MM.1S (cell line): ENCODE measurements around the gene ZXDC.

Experiments
- DNase-seq: peaks from one replicate; pipeline ENCODE4 v3.0.0-alpha.2; 2015
- H2AFZ ChIP-seq: fragments of 300-600 bp; sonication (generic); 2 replicates; pipeline ENCODE4 v1.6.0; 2016; ENCODE audit warnings: antibody characterized with exemption, low read length
- H3F3A ChIP-seq: fragments of 300-600 bp; sonication (generic); 2 replicates; pipeline ENCODE4 v1.6.1; 2016; ENCODE audit warnings: mild to moderate bottlenecking, antibody characterized with exemption, low read length, moderate library complexity, mixed read lengths; ENCODE audit not compliant: insufficient read depth
- H3K27ac ChIP-seq: fragments of 300-600 bp; sonication (generic); 2 replicates; pipeline ENCODE4 v1.5.1; 2016; ENCODE audit warnings: mild to moderate bottlenecking, low read length
- H3K27me3 ChIP-seq: fragments of 300-600 bp; sonication (generic); replicated peaks from 2 replicates; pipeline ENCODE4 v1.6.0; 2016; ENCODE audit warnings: low read length; ENCODE audit not compliant: insufficient read depth
- H3K36me3 ChIP-seq: fragments of 300-600 bp; sonication (generic); replicated peaks from 2 replicates; pipeline ENCODE4 v1.6.1; 2016; ENCODE audit warnings: mild to moderate bottlenecking, low read length, mixed read lengths; ENCODE audit not compliant: insufficient read depth
- H3K4me1 ChIP-seq: fragments of 300-600 bp; sonication (generic); 2 replicates; pipeline ENCODE4 v1.6.1; 2016; ENCODE audit warnings: low read length, mixed read lengths
- H3K4me2 ChIP-seq: fragments of 300-600 bp; sonication (generic); 2 replicates; pipeline ENCODE4 v1.6.0; 2016; ENCODE audit warnings: low read depth, low read length
- H3K4me3 ChIP-seq: fragments of 300-600 bp; sonication (generic); 2 replicates; pipeline ENCODE4 v1.5.1; 2016; ENCODE audit warnings: low read length, mixed read lengths
- H3K79me2 ChIP-seq: fragments of 300-600 bp; sonication (generic); 2 replicates; pipeline ENCODE4 v1.6.1; 2016; ENCODE audit warnings: mixed run types, low read length, mixed read lengths
- H3K9ac ChIP-seq: fragments of 300-600 bp; sonication (generic); 2 replicates; pipeline ENCODE4 v1.6.1; 2016; ENCODE audit warnings: low read length, mixed read lengths
- H3K9me2 ChIP-seq: fragments of 300-600 bp; sonication (generic); replicated peaks from 2 replicates; pipeline ENCODE4 v1.6.1; 2016; ENCODE audit warnings: mild to moderate bottlenecking, low read length, mixed read lengths; ENCODE audit not compliant: insufficient read depth
- H3K9me3 ChIP-seq: fragments of 300-600 bp; sonication (generic); replicated peaks from 2 replicates; pipeline ENCODE4 v1.6.1; 2016; ENCODE audit warnings: mild to moderate bottlenecking, low read length, mixed read lengths; ENCODE audit not compliant: insufficient read depth
- H4K20me1 ChIP-seq: fragments of 300-600 bp; sonication (generic); 2 replicates; pipeline ENCODE4 v1.6.1; 2016; ENCODE audit warnings: mild to moderate bottlenecking, low read length, moderate library complexity, mixed read lengths; ENCODE audit not compliant: insufficient read depth
- EZH2 ChIP-seq: fragments of 300-600 bp; sonication (generic); optimal IDR thresholded peaks from 2 replicates; pipeline ENCODE3; 2017; ENCODE audit warnings: low read depth, mild to moderate bottlenecking, antibody characterized with exemption, low read length, mixed read lengths
- EZH2phosphoT487 ChIP-seq: fragments of 300-600 bp; sonication (generic); IDR thresholded peaks from 2 replicates; pipeline ENCODE4 v1.6.1; 2018; ENCODE audit warnings: antibody characterized with exemption, low read length
- TF ChIP-seq, protein P1 (sequence below): fragments of 300-600 bp; sonication (generic); IDR thresholded peaks from 2 replicates; pipeline ENCODE4 v1.5.1; 2016; ENCODE audit warnings: antibody characterized with exemption, low read length, mixed read lengths

ZXDC gene

DNA sequence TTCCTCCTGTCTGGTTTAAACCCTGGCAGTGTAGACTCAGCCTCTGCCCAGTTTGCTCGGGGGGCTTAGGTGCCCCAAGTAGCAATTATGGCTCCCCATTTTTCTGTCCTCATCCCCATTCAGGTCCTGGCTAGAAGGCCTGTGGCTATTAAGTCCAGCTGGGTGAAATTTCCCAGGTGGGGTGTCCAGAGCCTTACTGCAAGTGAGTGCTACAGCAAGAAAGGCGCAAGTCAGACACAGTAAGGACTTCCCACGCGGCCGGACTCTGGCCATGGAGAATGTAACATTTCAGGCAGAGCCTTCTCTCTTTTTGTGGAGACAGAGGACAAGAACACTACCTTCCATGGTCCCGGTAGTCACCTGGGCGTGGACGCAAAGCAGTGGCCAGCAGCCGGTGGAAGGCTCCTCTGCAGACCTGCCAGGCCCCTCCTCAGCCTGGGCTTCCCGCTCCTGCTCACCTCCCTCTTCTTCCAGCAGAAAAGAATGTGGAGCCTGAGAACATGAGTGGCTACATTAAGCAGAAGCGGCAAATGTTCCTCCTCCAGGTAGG lies 57.6 kb downstream of the ZXDC start:
- Histone ChIP-seq H3K36me3 (no peaks in the 10 kb centered on the region), H2AFZ (no peak overlapping the region), H3K4me1 (0 out of 2 replicates have a peak, but pooled peaks cover 3% of the 10 kb centered on the region), H3K9me3 (no peaks in the 10 kb centered on the region), H3K27me3 (no peaks in the 10 kb centered on the region), H3K9ac (no peak overlapping the region), H3K9me2 (no peaks in the 10 kb centered on the region), H3K4me2 (no peak overlapping the region), H3K4me3 (no peak overlapping the region), H3K79me2 (no peaks in the 10 kb centered on the region), H4K20me1 (no peaks in the 10 kb centered on the region), H3K27ac (no peak overlapping the region), H3F3A (no peaks in the 10 kb centered on the region)
- TF ChIP-seq EZH2 (no peak), EZH2phosphoT487 (no peak)
- TF ChIP-seq, protein P1, sequence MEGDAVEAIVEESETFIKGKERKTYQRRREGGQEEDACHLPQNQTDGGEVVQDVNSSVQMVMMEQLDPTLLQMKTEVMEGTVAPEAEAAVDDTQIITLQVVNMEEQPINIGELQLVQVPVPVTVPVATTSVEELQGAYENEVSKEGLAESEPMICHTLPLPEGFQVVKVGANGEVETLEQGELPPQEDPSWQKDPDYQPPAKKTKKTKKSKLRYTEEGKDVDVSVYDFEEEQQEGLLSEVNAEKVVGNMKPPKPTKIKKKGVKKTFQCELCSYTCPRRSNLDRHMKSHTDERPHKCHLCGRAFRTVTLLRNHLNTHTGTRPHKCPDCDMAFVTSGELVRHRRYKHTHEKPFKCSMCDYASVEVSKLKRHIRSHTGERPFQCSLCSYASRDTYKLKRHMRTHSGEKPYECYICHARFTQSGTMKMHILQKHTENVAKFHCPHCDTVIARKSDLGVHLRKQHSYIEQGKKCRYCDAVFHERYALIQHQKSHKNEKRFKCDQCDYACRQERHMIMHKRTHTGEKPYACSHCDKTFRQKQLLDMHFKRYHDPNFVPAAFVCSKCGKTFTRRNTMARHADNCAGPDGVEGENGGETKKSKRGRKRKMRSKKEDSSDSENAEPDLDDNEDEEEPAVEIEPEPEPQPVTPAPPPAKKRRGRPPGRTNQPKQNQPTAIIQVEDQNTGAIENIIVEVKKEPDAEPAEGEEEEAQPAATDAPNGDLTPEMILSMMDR, result no peak
- DNase-seq, result no peak

DNA sequence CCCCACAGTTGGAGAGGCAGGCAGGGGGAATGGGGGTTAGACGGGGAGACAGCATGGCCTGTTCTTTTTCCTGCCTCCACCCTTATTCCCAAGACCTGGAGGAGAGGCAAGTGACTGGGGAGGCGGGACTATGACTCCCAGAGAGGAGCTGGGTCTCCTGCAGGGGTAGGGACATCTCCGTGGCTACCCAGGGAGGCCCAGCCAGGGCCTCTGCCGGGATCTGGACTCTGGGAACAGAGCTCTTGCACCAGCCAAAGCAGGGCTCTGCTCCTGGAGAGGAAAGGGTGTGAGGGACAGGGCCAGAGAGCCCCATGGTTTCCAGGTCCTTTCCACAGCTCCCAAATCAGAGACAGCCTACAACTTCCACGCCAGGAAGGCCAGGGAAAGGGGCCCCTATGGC lies 58.2 kb downstream of the ZXDC start:
- Histone ChIP-seq H3K9me3 (no peaks in the 10 kb centered on the region), H2AFZ (no peak overlapping the region), H4K20me1 (no peaks in the 10 kb centered on the region), H3K9ac (no peak overlapping the region), H3K36me3 (no peaks in the 10 kb centered on the region), H3K27me3 (no peaks in the 10 kb centered on the region), H3K9me2 (no peaks in the 10 kb centered on the region), H3K79me2 (no peaks in the 10 kb centered on the region), H3K4me3 (no peak overlapping the region), H3K4me1 (0 out of 2 replicates have a peak, but pooled peaks cover 3% of the 10 kb centered on the region), H3K27ac (no peak overlapping the region), H3K4me2 (no peak overlapping the region), H3F3A (no peaks in the 10 kb centered on the region)
- TF ChIP-seq EZH2 (no peak), EZH2phosphoT487 (no peak)
- TF ChIP-seq, protein P1, result no peak
- DNase-seq, result no peak

DNA sequence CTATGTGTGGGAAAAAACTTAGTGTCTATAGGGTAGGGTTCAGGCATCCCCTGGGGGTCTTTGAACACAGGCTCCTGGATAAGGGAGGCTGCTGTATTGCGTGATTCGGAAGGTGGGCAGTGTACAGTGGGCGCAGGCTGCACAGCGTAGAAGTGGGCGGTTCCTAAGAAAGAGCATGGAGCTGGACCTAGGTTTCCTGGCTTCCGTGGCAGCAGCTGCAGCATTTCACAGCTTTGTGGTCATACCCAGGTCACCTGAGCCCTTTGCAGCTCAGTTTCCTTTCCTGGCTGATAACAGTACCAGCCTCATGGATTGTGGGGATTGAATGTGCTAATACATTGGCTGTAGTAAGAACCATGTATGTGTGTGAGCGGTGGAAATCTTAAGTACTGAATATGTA lies 58.7 kb downstream of the ZXDC start:
- no peak overlapping the region for H3K4me2 ChIP-seq
- H3K36me3 ChIP-seq, result no peaks in the 10 kb centered on the region
- H3K27ac ChIP-seq, result no peak overlapping the region
- no peaks in the 10 kb centered on the region for H3K79me2 ChIP-seq
- H3F3A ChIP-seq, result no peaks in the 10 kb centered on the region
- H2AFZ ChIP-seq, result no peak overlapping the region
- no peak for TF ChIP-seq EZH2phosphoT487
- no peaks in the 10 kb centered on the region for H3K9me3 ChIP-seq
- H3K9ac ChIP-seq, result no peak overlapping the region
- no peaks in the 10 kb centered on the region for H4K20me1 ChIP-seq
- H3K4me1 ChIP-seq, result 0 out of 2 replicates have a peak, but pooled peaks cover 3% of the 10 kb centered on the region
- DNase-seq, result no peak
- H3K4me3 ChIP-seq, result no peak overlapping the region
- no peaks in the 10 kb centered on the region for H3K9me2 ChIP-seq
- no peaks in the 10 kb centered on the region for H3K27me3 ChIP-seq
